HEK293 (cell line): ENCODE data around the gene CD163L1.

Experiments used
- CTCF ChIA-PET: fragments of 350-600 bp; formaldehyde crosslinking; extraction: SDS; loops from one replicate; lab custom pipeline; 2021; ENCODE audit warnings: antibody characterized with exemption; lab: Yijun Ruan, JAX
- POLR2A ChIA-PET: fragments of 300-600 bp; formaldehyde crosslinking; extraction: SDS; loops from one replicate; lab custom pipeline; 2020; ENCODE audit warnings: antibody characterized with exemption, inconsistent platforms; lab: Yijun Ruan, JAX
- H3K27ac ChIP-seq: fragments of 200-500 bp; sonication (Bioruptor generic); 2 replicates; pipeline ENCODE4 v1.5.1; 2014; ENCODE audit warnings: low read depth, low read length, control low read depth, inconsistent platforms; ENCODE audit errors: extremely low read depth
- H3K36me3 ChIP-seq, 2 experiments: fragments of 200-500 bp in 1 of 2; sonication (Bioruptor generic) in 1 of 2; 1 replicate in 1 of 2; 2 replicates in 1 of 2; pipeline ENCODE4 v1.5.1; 2014 to 2017; ENCODE audit warnings: inconsistent platforms in 2 of 2, low read length in 2 of 2; ENCODE audit not compliant: control insufficient read depth in 2 of 2, insufficient read depth in 1 of 2
- H3K4me1 ChIP-seq: fragments of 200-500 bp; sonication (Bioruptor generic); 2 replicates; pipeline ENCODE4 v1.5.1; 2014; ENCODE audit warnings: mild to moderate bottlenecking, low read length, inconsistent platforms; ENCODE audit not compliant: control insufficient read depth, insufficient read depth
- H3K4me3 ChIP-seq: 2 replicates; pipeline ENCODE4 v1.5.1; 2011; ENCODE audit warnings: low read depth, mild to moderate bottlenecking, control low read depth, low read length, moderate library complexity
- H3K9me3 ChIP-seq: fragments of 200-500 bp; sonication (Bioruptor generic); 2 replicates; pipeline ENCODE4 v1.5.1; 2014; ENCODE audit warnings: low read depth, low read length, inconsistent platforms; ENCODE audit not compliant: control insufficient read depth, insufficient read depth
- ELK4 ChIP-seq: IDR thresholded peaks from 2 replicates; pipeline ENCODE4 v1.6.1; 2011; ENCODE audit warnings: mild to moderate bottlenecking, low read depth, low read length, borderline replicate concordance
- HOXA7 ChIP-seq: sonication (generic); formaldehyde crosslinking; IDR thresholded peaks from 2 replicates; pipeline ENCODE4 v1.8.1; 2022; ENCODE audit warnings: missing genetic modification reagents, borderline replicate concordance
- PRDM10 ChIP-seq: fragments of 450-650 bp; formaldehyde crosslinking; IDR thresholded peaks from 2 replicates; pipeline ENCODE4 v1.5.1; 2016; ENCODE audit warnings: missing biosample characterization, missing genetic modification characterization
- SETDB1 ChIP-seq: IDR thresholded peaks from one replicate; pipeline ENCODE4 v1.6.1; 2017; ENCODE audit warnings: mild to moderate bottlenecking, low read length, moderate library complexity, mixed read lengths; ENCODE audit not compliant: insufficient read length
- ZFP69B ChIP-seq: fragments of 450-650 bp; formaldehyde crosslinking; IDR thresholded peaks from 2 replicates; pipeline ENCODE4 v1.5.1; 2016; ENCODE audit warnings: missing biosample characterization, missing genetic modification characterization
- ZNF146 ChIP-seq: fragments of 450-650 bp; formaldehyde crosslinking; IDR thresholded peaks from 2 replicates; pipeline ENCODE4 v1.5.1; 2016; ENCODE audit warnings: missing biosample characterization, missing genetic modification characterization
- ZNF211 ChIP-seq: fragments of 450-650 bp; formaldehyde crosslinking; IDR thresholded peaks from 2 replicates; pipeline ENCODE4 v1.5.1; 2016; ENCODE audit warnings: low read depth, missing biosample characterization, missing genetic modification characterization
- ZNF221 ChIP-seq: fragments of 450-650 bp; formaldehyde crosslinking; IDR thresholded peaks from 2 replicates; pipeline ENCODE4 v1.5.1; 2017; ENCODE audit warnings: missing biosample characterization, missing genetic modification characterization, borderline replicate concordance
- ZNF23 ChIP-seq: fragments of 450-650 bp; formaldehyde crosslinking; IDR thresholded peaks from 2 replicates; pipeline ENCODE4 v1.5.1; 2016; ENCODE audit warnings: missing biosample characterization, missing genetic modification characterization, borderline replicate concordance
- ZNF423 ChIP-seq: fragments of 450-650 bp; formaldehyde crosslinking; IDR thresholded peaks from 2 replicates; pipeline ENCODE4 v1.5.1; 2016; ENCODE audit warnings: missing biosample characterization, missing genetic modification characterization
- ZNF530 ChIP-seq: fragments of 450-650 bp; formaldehyde crosslinking; IDR thresholded peaks from 2 replicates; pipeline ENCODE4 v1.5.1; 2016; ENCODE audit warnings: low read depth, missing biosample characterization, missing genetic modification characterization
- ZNF549 ChIP-seq: fragments of 450-650 bp; IDR thresholded peaks from 2 replicates; pipeline ENCODE4 v1.5.1; 2018; ENCODE audit warnings: missing biosample characterization, missing genetic modification characterization, mild to moderate bottlenecking, inconsistent platforms, moderate library complexity
- ZNF561 ChIP-seq: fragments of 450-650 bp; IDR thresholded peaks from 2 replicates; pipeline ENCODE4 v1.5.1; 2018; ENCODE audit warnings: missing biosample characterization, missing genetic modification characterization, borderline replicate concordance
- ZNF610 ChIP-seq: fragments of 450-650 bp; formaldehyde crosslinking; IDR thresholded peaks from 2 replicates; pipeline ENCODE4 v1.5.1; 2016; ENCODE audit warnings: missing biosample characterization, missing genetic modification characterization, borderline replicate concordance
- ZNF624 ChIP-seq: fragments of 450-650 bp; formaldehyde crosslinking; IDR thresholded peaks from 2 replicates; pipeline ENCODE4 v1.5.1; 2017; ENCODE audit warnings: missing biosample characterization, missing genetic modification characterization
- ZNF639 ChIP-seq: fragments of 450-650 bp; formaldehyde crosslinking; IDR thresholded peaks from 2 replicates; pipeline ENCODE4 v1.5.1; 2016; ENCODE audit warnings: missing biosample characterization, missing genetic modification characterization
- ZNF670 ChIP-seq: fragments of 450-650 bp; formaldehyde crosslinking; IDR thresholded peaks from 2 replicates; pipeline ENCODE4 v1.5.1; 2016; ENCODE audit warnings: missing biosample characterization, missing genetic modification characterization, low read depth
- ZNF791 ChIP-seq: fragments of 450-650 bp; formaldehyde crosslinking; IDR thresholded peaks from 2 replicates; pipeline ENCODE4 v1.5.1; 2016; ENCODE audit warnings: missing biosample characterization, missing genetic modification characterization
- ZNF792 ChIP-seq: fragments of 450-650 bp; formaldehyde crosslinking; IDR thresholded peaks from 2 replicates; pipeline ENCODE4 v1.5.1; 2016; ENCODE audit warnings: missing biosample characterization, missing genetic modification characterization
- ZSCAN23 ChIP-seq: fragments of 450-650 bp; formaldehyde crosslinking; IDR thresholded peaks from 2 replicates; pipeline ENCODE4 v1.5.1; 2016; ENCODE audit warnings: missing biosample characterization, missing genetic modification characterization

The CD163L1 gene

DNA sequence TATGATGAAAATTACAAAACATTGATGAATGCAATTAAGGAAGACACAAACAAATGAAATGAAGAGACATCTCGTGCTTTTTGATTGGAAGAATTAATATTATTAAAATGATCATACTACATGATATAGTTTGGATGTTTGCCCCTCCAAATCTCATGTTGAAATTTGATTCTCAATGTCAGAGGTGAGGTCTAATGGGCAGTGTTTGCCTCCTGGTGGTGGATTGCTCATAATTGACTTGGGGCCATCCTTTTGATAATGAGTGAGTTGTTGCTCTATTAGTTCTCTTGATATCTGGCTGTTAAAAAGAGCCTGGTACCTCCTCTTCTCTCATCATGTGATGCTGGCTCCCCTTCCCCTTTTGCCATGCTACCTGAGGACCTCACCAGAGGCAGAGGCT, 56.7 kb downstream of the CD163L1 start:
- ChIA-PET CTCF (no interaction called here), POLR2A (no interaction called here)
- H3K4me3 ChIP-seq, result no peak overlapping the region
- no peaks in the 10 kb centered on the region for H3K36me3 ChIP-seq
- TF ChIP-seq ZNF792 (tag by site-specific recombination) (no peak), ZFP69B (tag by site-specific recombination) (no peak), ZNF146 (tag by site-specific recombination) (no peak), ZNF211 (tag by site-specific recombination) (no peak), ZNF561 (tag by site-specific recombination) (no peak), ZSCAN23 (tag by site-specific recombination) (no peak), ZNF639 (no peak), HOXA7 (no peak), ZNF23 (tag by site-specific recombination) (no peak), ELK4 (no peak), ZNF221 (tag by site-specific recombination) (no peak)
- no peaks in the 10 kb centered on the region for H3K4me1 ChIP-seq
- no peak overlapping the region for H3K27ac ChIP-seq
- H3K9me3 ChIP-seq, result no peaks in the 10 kb centered on the region; the same call in 1 of the 2 replicates

DNA sequence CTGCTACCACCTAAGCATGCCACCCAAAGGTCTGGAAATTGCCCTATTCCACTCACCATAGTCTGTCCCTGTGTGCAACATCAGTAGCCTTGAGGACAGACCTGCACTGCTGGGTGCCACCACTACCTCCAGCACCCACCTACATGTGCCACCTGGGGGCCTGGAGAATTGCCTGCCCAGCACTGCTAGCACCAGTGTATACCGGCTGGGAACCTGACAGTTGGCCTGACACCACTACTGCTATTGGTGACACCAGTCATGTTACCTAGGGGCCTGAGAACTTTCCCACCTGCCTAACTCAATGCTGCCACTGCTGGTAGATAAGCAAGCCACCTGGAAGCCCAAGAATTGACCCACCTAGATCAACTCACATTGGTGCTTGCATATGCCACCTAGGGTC, 60.8 kb downstream of the CD163L1 start:
- Histone ChIP-seq H3K36me3 (no peaks in the 10 kb centered on the region), H3K4me1 (no peaks in the 10 kb centered on the region), H3K27ac (no peak overlapping the region), H3K4me3 (no peak overlapping the region), H3K9me3 (no peaks in the 10 kb centered on the region; the same call in 1 of the 2 replicates)
- ChIA-PET POLR2A (no interaction called here), CTCF (no interaction called here)
- TF ChIP-seq ZNF791 (tag by site-specific recombination), result no peak
- no peak for TF ChIP-seq ZNF610 (tag by site-specific recombination)
- TF ChIP-seq ZNF23 (tag by site-specific recombination), result no peak
- no peak for TF ChIP-seq ZNF423 (tag by site-specific recombination)
- no peak for TF ChIP-seq PRDM10 (tag by site-specific recombination)
- TF ChIP-seq ZNF530 (tag by site-specific recombination), result no peak
- no peak for TF ChIP-seq ZNF549
- no peak for TF ChIP-seq ZNF670 (tag by site-specific recombination)
- TF ChIP-seq SETDB1, result no peak
- TF ChIP-seq ZFP69B (tag by site-specific recombination), result no peak
- no peak for TF ChIP-seq ZNF624 (tag by site-specific recombination)
